ENCODE measurements around the gene ST6GALNAC1. TPM values are rescaled to one million over a fixed set of nuclear protein-coding genes. Genes with fewer than 3 reads are reported as not detected.
"Not testable (repeated sequence)": the region's sequence is repeated elsewhere in the genome, so short reads cannot be mapped to it uniquely, and the experiment has no call there.

The ST6GALNAC1 gene
- total RNA-seq, 2 experiments from 2014 or later, result 1.8 to 2.5 TPM

DNA sequence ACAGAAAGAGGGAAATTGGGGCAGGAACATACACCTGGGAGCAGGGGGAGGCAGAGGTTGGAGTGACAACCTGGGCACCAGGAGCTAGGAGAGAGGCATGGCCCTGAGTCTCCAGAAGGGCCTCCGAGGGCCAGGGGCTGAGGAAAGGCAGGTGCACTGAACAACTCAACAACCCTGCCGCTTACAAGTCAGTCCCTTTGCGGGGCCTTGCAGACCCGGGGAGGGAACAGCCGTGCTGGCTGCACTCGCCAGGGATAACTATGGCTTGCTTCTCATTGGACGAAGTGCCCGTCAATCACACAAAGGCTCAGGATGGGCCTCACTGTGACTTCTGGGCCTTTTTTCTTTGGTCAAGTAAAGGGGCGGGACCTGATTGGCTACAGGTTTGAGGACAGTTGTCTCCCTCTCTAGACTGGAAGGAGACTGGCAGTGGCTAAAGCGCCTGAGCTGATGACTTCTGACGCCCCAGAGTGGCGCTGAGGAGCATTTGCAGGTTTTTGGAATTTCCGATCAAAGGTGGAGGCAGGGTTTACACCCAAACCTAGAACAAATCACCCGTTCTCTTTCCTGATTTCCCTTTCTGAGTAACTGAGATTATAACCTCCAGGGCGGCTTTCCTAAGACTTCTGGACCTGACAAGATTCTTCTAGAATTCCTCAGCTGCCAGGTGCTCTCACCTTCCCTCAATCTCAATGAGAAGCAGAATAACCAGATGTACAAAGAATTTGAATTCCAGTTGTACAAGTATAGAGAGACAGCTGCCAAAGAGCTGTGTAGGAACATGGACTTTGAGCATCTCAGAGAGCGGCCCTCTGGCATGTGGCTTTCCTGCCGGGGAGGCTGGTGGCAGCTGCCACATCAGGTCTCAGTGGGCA is 30.3 kb downstream of the ST6GALNAC1 start:
- TF ChIP-seq, protein P1, sequence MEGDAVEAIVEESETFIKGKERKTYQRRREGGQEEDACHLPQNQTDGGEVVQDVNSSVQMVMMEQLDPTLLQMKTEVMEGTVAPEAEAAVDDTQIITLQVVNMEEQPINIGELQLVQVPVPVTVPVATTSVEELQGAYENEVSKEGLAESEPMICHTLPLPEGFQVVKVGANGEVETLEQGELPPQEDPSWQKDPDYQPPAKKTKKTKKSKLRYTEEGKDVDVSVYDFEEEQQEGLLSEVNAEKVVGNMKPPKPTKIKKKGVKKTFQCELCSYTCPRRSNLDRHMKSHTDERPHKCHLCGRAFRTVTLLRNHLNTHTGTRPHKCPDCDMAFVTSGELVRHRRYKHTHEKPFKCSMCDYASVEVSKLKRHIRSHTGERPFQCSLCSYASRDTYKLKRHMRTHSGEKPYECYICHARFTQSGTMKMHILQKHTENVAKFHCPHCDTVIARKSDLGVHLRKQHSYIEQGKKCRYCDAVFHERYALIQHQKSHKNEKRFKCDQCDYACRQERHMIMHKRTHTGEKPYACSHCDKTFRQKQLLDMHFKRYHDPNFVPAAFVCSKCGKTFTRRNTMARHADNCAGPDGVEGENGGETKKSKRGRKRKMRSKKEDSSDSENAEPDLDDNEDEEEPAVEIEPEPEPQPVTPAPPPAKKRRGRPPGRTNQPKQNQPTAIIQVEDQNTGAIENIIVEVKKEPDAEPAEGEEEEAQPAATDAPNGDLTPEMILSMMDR (IDR thresholded peaks at IDR 0.05), result no peak
- Mint-ChIP-seq H3K9me3 (no peaks in the 10 kb centered on the region), H3K4me3 (no peak overlapping the region), H3K4me1 (ENCODE audit: low read depth) (no peaks in the 10 kb centered on the region), H3K27me3 (no peaks in the 10 kb centered on the region), H3K27ac (no peak overlapping the region), H3K36me3 (ENCODE audit: low read depth) (no peaks in the 10 kb centered on the region)
- no peak for DNase-seq
- Histone ChIP-seq H3K27me3 (ENCODE audit: control insufficient read depth in 1 of 2, insufficient read depth in 2 of 2, low read length in 2 of 2) (no peaks in the 10 kb centered on the region), H3K4me1 (ENCODE audit: insufficient read depth, low read length) (no peaks in the 10 kb centered on the region), H3K9me3 (ENCODE audit: control insufficient read depth in 1 of 2, insufficient read depth in 1 of 2, low read length in 2 of 2) (no peaks in the 10 kb centered on the region), H3K4me3 (ENCODE audit: low read length) (no peak overlapping the region), H3K36me3 (ENCODE audit: insufficient read depth, low read length) (no peaks in the 10 kb centered on the region), H3K27ac (ENCODE audit: low read depth in 1 of 2, low read length in 2 of 2) (no peak overlapping the region)
- ATAC-seq (ENCODE audit: poor library complexity), result no peak
- POLR2A ChIA-PET, result interaction anchor here (1.2 kb wide), 1 partner anchor 56 kb away, joined by 3 read pairs; no protein-coding TSS in a partner anchor
- CTCF ChIA-PET, result interaction anchor here (1.7 kb wide), 1 partner anchor 11 kb away, joined by 7 read pairs; no protein-coding TSS in a partner anchor
- intact Hi-C loops (cut with DNase I, micrococcal nuclease), result no loop called here

DNA sequence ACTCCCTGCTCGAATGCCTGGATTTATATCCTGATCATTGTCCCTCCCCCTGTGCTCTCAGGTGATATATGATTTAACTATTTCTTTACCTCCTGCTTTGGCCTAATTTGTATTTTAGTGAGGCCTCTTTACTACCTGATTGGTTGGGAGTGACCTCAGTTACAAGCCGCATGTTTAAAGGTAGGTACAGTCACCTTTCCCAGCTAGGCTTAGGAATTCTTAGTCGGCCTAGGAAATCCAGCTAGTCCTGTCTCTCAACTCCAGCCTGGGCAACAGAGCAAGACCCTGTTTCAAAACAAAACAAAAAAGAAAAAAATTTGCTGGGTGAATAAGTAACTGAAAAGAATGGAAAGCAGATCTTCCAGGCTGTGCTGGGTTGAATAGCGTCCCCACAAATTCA is 31.1 kb downstream of the ST6GALNAC1 start:
- TF ChIP-seq, protein P1 (IDR thresholded peaks at IDR 0.05), result no peak
- no peaks in the 10 kb centered on the region for H3K36me3 Mint-ChIP-seq (ENCODE audit: low read depth)
- ChIA-PET POLR2A (no interaction called here), CTCF (interaction anchor here (1.7 kb wide), 1 partner anchor 12 kb away, joined by 7 read pairs; no protein-coding TSS in a partner anchor)
- Histone ChIP-seq H3K4me3 (ENCODE audit: low read length) (no peak overlapping the region), H3K27me3 (ENCODE audit: control insufficient read depth in 1 of 2, insufficient read depth in 2 of 2, low read length in 2 of 2) (no peaks in the 10 kb centered on the region), H3K36me3 (ENCODE audit: insufficient read depth, low read length) (no peaks in the 10 kb centered on the region), H3K9me3 (ENCODE audit: control insufficient read depth in 1 of 2, insufficient read depth in 1 of 2, low read length in 2 of 2) (no peaks in the 10 kb centered on the region), H3K27ac (ENCODE audit: low read depth in 1 of 2, low read length in 2 of 2) (no peak overlapping the region), H3K4me1 (ENCODE audit: insufficient read depth, low read length) (no peaks in the 10 kb centered on the region)
- no peaks in the 10 kb centered on the region for H3K9me3 Mint-ChIP-seq
- H3K27me3 Mint-ChIP-seq, result no peaks in the 10 kb centered on the region
- intact Hi-C loops (cut with DNase I, micrococcal nuclease), result no loop called here
- H3K27ac Mint-ChIP-seq, result no peak overlapping the region
- DNase-seq, result no peak
- no peak overlapping the region for H3K4me3 Mint-ChIP-seq
- ATAC-seq (ENCODE audit: poor library complexity), result no peak
- no peaks in the 10 kb centered on the region for H3K4me1 Mint-ChIP-seq (ENCODE audit: low read depth)

DNA sequence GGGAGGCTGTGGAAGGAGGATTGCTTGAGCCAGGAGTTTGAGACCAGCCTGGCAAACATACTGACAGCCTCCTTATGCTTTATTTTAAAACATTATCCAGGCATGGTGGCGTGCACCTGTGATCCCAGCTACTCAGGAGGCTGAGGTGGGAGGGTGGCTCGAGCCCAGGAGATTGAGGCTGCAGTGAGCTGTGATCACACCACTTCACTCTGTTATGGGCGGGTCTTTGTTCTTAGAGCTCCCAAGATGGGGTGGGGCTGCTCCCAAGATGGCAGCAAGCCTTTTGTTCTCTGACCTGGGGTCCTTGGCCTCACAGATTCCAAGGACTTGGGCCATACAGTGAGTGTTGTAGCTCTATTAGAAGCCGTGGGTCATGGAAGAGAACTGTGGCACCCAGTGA is 31.8 kb downstream of the ST6GALNAC1 start:
- H3K27ac Mint-ChIP-seq, result no peak overlapping the region
- POLR2A ChIA-PET, result no interaction called here

DNA sequence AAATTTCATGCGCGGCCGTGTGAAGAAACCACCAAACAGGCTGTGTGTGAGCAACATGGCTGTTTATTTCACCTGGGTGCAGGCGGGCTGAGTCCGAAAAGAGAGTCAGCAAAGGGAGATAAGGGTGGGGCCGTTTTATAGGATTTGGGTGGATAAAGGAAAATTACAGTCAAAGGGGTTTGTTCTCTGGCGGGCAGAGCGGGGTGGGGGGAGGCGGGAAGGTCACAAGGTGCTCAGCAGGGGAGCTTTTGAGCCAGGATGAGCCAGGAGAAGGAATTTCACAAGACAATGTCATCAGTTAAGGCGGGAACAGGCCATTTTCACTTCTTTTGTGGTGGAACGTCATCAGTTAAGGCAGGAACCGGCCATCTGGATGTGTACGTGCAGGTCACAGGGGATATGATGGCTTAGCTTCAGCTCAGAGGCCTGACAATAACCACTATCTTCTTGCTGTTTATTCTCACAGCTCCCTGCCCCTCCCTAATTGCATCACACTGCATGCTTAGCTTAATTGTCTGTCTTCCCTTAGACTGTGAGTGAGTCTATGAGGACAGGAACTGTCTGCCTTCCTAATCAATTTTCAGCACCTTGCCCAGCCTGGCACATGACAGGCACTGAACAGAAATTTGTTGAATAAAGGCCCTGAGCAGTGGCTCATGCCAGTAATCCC is 32.3 kb downstream of the ST6GALNAC1 start:
- CTCF ChIA-PET, result interaction anchor here (1.2 kb wide), 1 partner anchor 88 kb away, joined by 3 read pairs; no protein-coding TSS in a partner anchor
- H3K9me3 Mint-ChIP-seq; H3K27ac ChIP-seq (ENCODE audit: low read depth in 1 of 2, low read length in 2 of 2); intact Hi-C loops (cut with DNase I, micrococcal nuclease); POLR2A ChIA-PET; H3K36me3 Mint-ChIP-seq (ENCODE audit: low read depth); H3K4me1 Mint-ChIP-seq (ENCODE audit: low read depth); H3K9me3 ChIP-seq (ENCODE audit: control insufficient read depth in 1 of 2, insufficient read depth in 1 of 2, low read length in 2 of 2); DNase-seq; H3K27me3 Mint-ChIP-seq; H3K27me3 ChIP-seq (ENCODE audit: control insufficient read depth in 1 of 2, insufficient read depth in 2 of 2, low read length in 2 of 2); ATAC-seq (ENCODE audit: poor library complexity); H3K4me1 ChIP-seq (ENCODE audit: insufficient read depth, low read length); H3K36me3 ChIP-seq (ENCODE audit: insufficient read depth, low read length); H3K4me3 Mint-ChIP-seq; H3K27ac Mint-ChIP-seq; H3K4me3 ChIP-seq (ENCODE audit: low read length): not testable (repeated sequence)

More for the DNA sequence above, 31.8 kb downstream of the ST6GALNAC1 start:
- no peaks in the 10 kb centered on the region for H3K4me1 ChIP-seq (ENCODE audit: insufficient read depth, low read length)
- H3K27ac ChIP-seq (ENCODE audit: low read depth in 1 of 2, low read length in 2 of 2), result no peak overlapping the region
- Mint-ChIP-seq H3K27me3 (no peaks in the 10 kb centered on the region), H3K4me1 (ENCODE audit: low read depth) (no peaks in the 10 kb centered on the region), H3K4me3 (no peak overlapping the region), H3K9me3 (no peaks in the 10 kb centered on the region), H3K36me3 (ENCODE audit: low read depth) (no peaks in the 10 kb centered on the region)
- CTCF ChIA-PET, result interaction anchor here (1.2 kb wide), 1 partner anchor 89 kb away, joined by 3 read pairs; no protein-coding TSS in a partner anchor
- TF ChIP-seq, protein P1 (IDR thresholded peaks at IDR 0.05), result no peak
- H3K27me3 ChIP-seq (ENCODE audit: control insufficient read depth in 1 of 2, insufficient read depth in 2 of 2, low read length in 2 of 2), result no peaks in the 10 kb centered on the region
- no peak for DNase-seq
- no peaks in the 10 kb centered on the region for H3K36me3 ChIP-seq (ENCODE audit: insufficient read depth, low read length)
- H3K4me3 ChIP-seq (ENCODE audit: low read length), result no peak overlapping the region
- intact Hi-C loops (cut with DNase I, micrococcal nuclease), result no loop called here
- no peaks in the 10 kb centered on the region for H3K9me3 ChIP-seq (ENCODE audit: control insufficient read depth in 1 of 2, insufficient read depth in 1 of 2, low read length in 2 of 2)
- ATAC-seq (ENCODE audit: poor library complexity), result no peak

DNA sequence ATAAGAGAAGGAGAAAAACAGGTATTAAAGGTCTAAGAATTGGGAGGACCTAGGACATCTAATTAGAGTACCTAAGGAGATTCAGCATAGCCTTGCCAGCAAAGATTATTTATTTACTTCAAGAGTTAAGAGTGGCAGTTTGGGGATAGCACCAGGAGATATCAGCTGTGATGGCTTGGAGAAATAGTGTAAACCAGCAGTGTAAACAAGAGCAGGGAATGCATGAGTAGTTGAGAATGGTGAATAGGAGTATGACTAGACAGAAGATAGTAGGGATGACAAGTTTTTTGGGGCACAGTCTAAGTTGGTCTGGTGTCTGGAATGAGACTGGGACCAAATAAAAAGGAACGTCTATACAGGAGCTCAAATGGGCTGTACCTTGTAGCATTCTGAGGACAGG is 36.9 kb downstream of the ST6GALNAC1 start:
- H3K4me3 ChIP-seq (ENCODE audit: low read length); H3K9me3 ChIP-seq (ENCODE audit: control insufficient read depth in 1 of 2, insufficient read depth in 1 of 2, low read length in 2 of 2); DNase-seq; intact Hi-C loops (cut with DNase I, micrococcal nuclease); H3K36me3 ChIP-seq (ENCODE audit: insufficient read depth, low read length); H3K27ac Mint-ChIP-seq; H3K27me3 ChIP-seq (ENCODE audit: control insufficient read depth in 1 of 2, insufficient read depth in 2 of 2, low read length in 2 of 2); POLR2A ChIA-PET; H3K36me3 Mint-ChIP-seq (ENCODE audit: low read depth); H3K9me3 Mint-ChIP-seq; H3K27ac ChIP-seq (ENCODE audit: low read depth in 1 of 2, low read length in 2 of 2); H3K4me3 Mint-ChIP-seq; CTCF ChIA-PET; H3K27me3 Mint-ChIP-seq; H3K4me1 Mint-ChIP-seq (ENCODE audit: low read depth); H3K4me1 ChIP-seq (ENCODE audit: insufficient read depth, low read length); ATAC-seq (ENCODE audit: poor library complexity): not testable (repeated sequence)

Data from CD4-positive, alpha-beta T cell (primary cell).